B cell (primary cell): ENCODE data around the gene CCDC6. TPM values are rescaled to one million over a fixed set of nuclear protein-coding genes. Genes with fewer than 3 reads are reported as not detected.

Source experiments
- ATAC-seq: fragments of 200-7000 bp; cut with Tn5 transposase; one replicate; pipeline ENCODE4 v1.10.0; 2021; ENCODE audit warnings: low read depth, mild to moderate bottlenecking, moderate number of reproducible peaks, moderate library complexity
- CTCF ChIA-PET: fragments of 350-600 bp; sonication (Branson Sonifier 250); formaldehyde crosslinking; loops from one replicate; lab custom pipeline; 2021; ENCODE audit warnings: antibody characterized with exemption, inconsistent platforms; lab: Charles Lee
- POLR2A ChIA-PET: fragments of 350-600 bp; sonication (Branson Sonifier 250); formaldehyde crosslinking; loops from one replicate; lab custom pipeline; 2021; ENCODE audit warnings: antibody characterized with exemption; lab: Charles Lee
- DNase-seq: peaks from one replicate; pipeline ENCODE4 v3.0.0; 2013
- H2AFZ ChIP-seq: 2 replicates; pipeline ENCODE4 v1.6.1; 2012; ENCODE audit warnings: mild to moderate bottlenecking, low read depth, low read length; ENCODE audit not compliant: insufficient read depth, poor library complexity, severe bottlenecking
- H3K27ac ChIP-seq, 2 donors: 1 replicate in 1 of 2; 2 replicates in 1 of 2; pipeline ENCODE4 v1.5.1; 2012 to 2013; ENCODE audit warnings: low read length in 2 of 2, mild to moderate bottlenecking in 2 of 2, moderate library complexity in 1 of 2
- H3K27me3 ChIP-seq, 4 experiments: fragments of 200-600 bp in 1 of 4; sonication (generic) in 1 of 4; replicated peaks in 1 of 4; 1 replicate in 2 of 4; 2 replicates in 2 of 4; pipeline versions ENCODE4 v1.6.1 to v1.7.0; 2013 to 2016; ENCODE audit warnings: low read length in 3 of 4, mild to moderate bottlenecking in 2 of 4, mixed read lengths in 1 of 4, moderate library complexity in 1 of 4; ENCODE audit not compliant: insufficient read depth in 4 of 4, control insufficient read depth in 3 of 4; ENCODE audit errors: control extremely low read depth in 1 of 4
- H3K36me3 ChIP-seq, 2 experiments: replicated peaks in 1 of 2; 1 replicate in 1 of 2; 2 replicates in 1 of 2; pipeline versions ENCODE4 v1.6.1 to v1.7.1; 2013; ENCODE audit warnings: low read length in 1 of 2; ENCODE audit not compliant: insufficient read depth in 2 of 2, control insufficient read depth in 1 of 2; ENCODE audit errors: control extremely low read depth in 1 of 2, extremely low read depth in 1 of 2
- H3K4me1 ChIP-seq, 2 donors: fragments of 200-600 bp in 1 of 2; sonication (generic) in 1 of 2; 1 replicate in 1 of 2; 2 replicates in 1 of 2; pipeline versions ENCODE4 v1.5.1 to v1.6.1; 2013 to 2017; ENCODE audit warnings: low read length in 2 of 2; ENCODE audit not compliant: control insufficient read depth in 2 of 2, insufficient read depth in 2 of 2
- H3K4me2 ChIP-seq: replicated peaks from 2 replicates; pipeline ENCODE3; 2012; ENCODE audit warnings: mild to moderate bottlenecking, low read depth, low read length; ENCODE audit not compliant: poor library complexity, severe bottlenecking
- H3K4me3 ChIP-seq, 5 experiments: fragments of 200-600 bp in 1 of 5; sonication (generic) in 1 of 5; 1 replicate in 3 of 5; 2 replicates in 2 of 5; pipeline versions ENCODE4 v1.5.1 to v1.7.0; 2011 to 2016; ENCODE audit warnings: low read length in 4 of 5, mild to moderate bottlenecking in 4 of 5, low read depth in 2 of 5, control low read depth in 1 of 5, moderate library complexity in 1 of 5; ENCODE audit not compliant: insufficient read depth in 1 of 5; ENCODE audit errors: control extremely low read depth in 1 of 5, extremely low read depth in 1 of 5
- H3K79me2 ChIP-seq: fragments of 200-600 bp; sonication (generic); one replicate; pipeline ENCODE4 v1.6.0; 2016; ENCODE audit warnings: low read length; ENCODE audit not compliant: control insufficient read depth, insufficient read depth
- H3K9ac ChIP-seq: fragments of 200-600 bp; sonication (generic); 2 replicates; pipeline ENCODE4 v1.6.1; 2017; ENCODE audit warnings: mild to moderate bottlenecking, low read length, moderate library complexity
- H3K9me3 ChIP-seq, 3 donors: one replicate each; pipeline versions ENCODE4 v1.6.1 to v1.7.1; 2013; ENCODE audit warnings: low read length in 2 of 3; ENCODE audit not compliant: control insufficient read depth in 2 of 3, insufficient read depth in 1 of 3; ENCODE audit errors: control extremely low read depth in 1 of 3
- H4K20me1 ChIP-seq: 2 replicates; pipeline ENCODE4 v1.6.0; 2012; ENCODE audit warnings: mild to moderate bottlenecking, low read length; ENCODE audit not compliant: insufficient read depth, control insufficient read depth, poor library complexity, severe bottlenecking
- H3K27ac Mint-ChIP-seq: one replicate; pipeline ENCODE4 v1.8.0; 2021; ENCODE audit warnings: mixed read lengths
- H3K27me3 Mint-ChIP-seq: one replicate; pipeline ENCODE4 v1.8.0; 2021; ENCODE audit warnings: mixed read lengths
- H3K4me1 Mint-ChIP-seq: one replicate; pipeline ENCODE4 v1.8.0; 2021; ENCODE audit warnings: mixed read lengths
- H3K4me3 Mint-ChIP-seq: one replicate; pipeline ENCODE4 v1.8.0; 2021; ENCODE audit warnings: mixed read lengths
- H3K9me3 Mint-ChIP-seq: one replicate; pipeline ENCODE4 v1.8.0; 2022; ENCODE audit warnings: mixed read lengths; ENCODE audit not compliant: insufficient read depth
- EZH2 ChIP-seq: IDR thresholded peaks from 2 replicates; pipeline ENCODE4 v1.6.1; 2012; ENCODE audit warnings: borderline replicate concordance, low read depth, mild to moderate bottlenecking, moderate library complexity, low read length; ENCODE audit not compliant: insufficient read depth, poor library complexity, severe bottlenecking
- WGBS: methylation state at CpG from one replicate; pipeline ENCODE4 v1.1.5; 2013; ENCODE audit warnings: missing lambda C conversion rate; ENCODE audit not compliant: insufficient coverage; 5-methylcytosine and 5-hydroxymethylcytosine counted together
- intact Hi-C: fragments of 100-400 bp; cut with micrococcal nuclease; formaldehyde crosslinking; loops from one replicate; pipeline ENCODE4 v1.10.0; 2022
- polyA plus RNA-seq: library from polyadenylated mRNA; depleted of rRNA; stranded (reverse); fragments of >200 nt; gene quantifications from 2 replicates; pipeline ENCODE4 v1.2.3, GENCODE V29; 2012
- total RNA-seq, 2 donors: library from RNA; stranded (reverse); fragments of 120-200 nt in 1 of 2; gene quantifications; 1 replicate in 1 of 2; 2 replicates in 1 of 2; pipeline versions ENCODE4 v1.2.3 to v1.2.4, GENCODE V29; 2013 to 2022
- TF ChIP-seq, protein P1 (sequence below): fragments of 200-600 bp; IDR thresholded peaks from one replicate; pipeline ENCODE4 v1.8.0; 2022; ENCODE audit warnings: antibody characterized with exemption, mild to moderate bottlenecking

The CCDC6 gene
- total and polyA plus RNA-seq, 2 donors (not counting 1 experiment from before 2014, with no cell fraction given) = 18.2 to 30.1 TPM

GRCh38 chr10:59870152-59870551 is 36.2 kb downstream of the CCDC6 start:
- peaks cover 89% of the 10 kb centered on the region for H3K4me1 Mint-ChIP-seq
- POLR2A ChIA-PET = no interaction called here
- 89% methylated on average over 1 of the region's 4 CpGs for WGBS
- H3K4me3 Mint-ChIP-seq = no peak overlapping the region
- Histone ChIP-seq H3K79me2 (peaks cover 100% of the 10 kb centered on the region), H3K9me3 (no peaks in the 10 kb centered on the region), H3K36me3 (peaks cover 0 to 4% of the 10 kb centered on the region in 2 experiments), H4K20me1 (peaks cover 69% of the 10 kb centered on the region), H3K27me3 (no peaks in the 10 kb centered on the region), H3K4me3 (no peak overlapping the region), H3K4me2 (no peak overlapping the region), H2AFZ (no peak overlapping the region), H3K27ac (no peak overlapping the region), H3K9ac (no peak overlapping the region), H3K4me1 (peaks cover 44 to 56% of the 10 kb centered on the region in 2 donors)
- DNase-seq = no peak
- no peaks in the 10 kb centered on the region for H3K27me3 Mint-ChIP-seq
- H3K27ac Mint-ChIP-seq = peak overlapping the region; percentile 54
- ATAC-seq = no peak
- CTCF ChIA-PET = interaction anchor here (1.0 to 4.7 kb wide), 2 partner anchors 28 to 37 kb away, joined by 3 to 39 read pairs; partner anchors contain the start of gene CCDC6
- no peak for TF ChIP-seq EZH2
- TF ChIP-seq, protein P1, sequence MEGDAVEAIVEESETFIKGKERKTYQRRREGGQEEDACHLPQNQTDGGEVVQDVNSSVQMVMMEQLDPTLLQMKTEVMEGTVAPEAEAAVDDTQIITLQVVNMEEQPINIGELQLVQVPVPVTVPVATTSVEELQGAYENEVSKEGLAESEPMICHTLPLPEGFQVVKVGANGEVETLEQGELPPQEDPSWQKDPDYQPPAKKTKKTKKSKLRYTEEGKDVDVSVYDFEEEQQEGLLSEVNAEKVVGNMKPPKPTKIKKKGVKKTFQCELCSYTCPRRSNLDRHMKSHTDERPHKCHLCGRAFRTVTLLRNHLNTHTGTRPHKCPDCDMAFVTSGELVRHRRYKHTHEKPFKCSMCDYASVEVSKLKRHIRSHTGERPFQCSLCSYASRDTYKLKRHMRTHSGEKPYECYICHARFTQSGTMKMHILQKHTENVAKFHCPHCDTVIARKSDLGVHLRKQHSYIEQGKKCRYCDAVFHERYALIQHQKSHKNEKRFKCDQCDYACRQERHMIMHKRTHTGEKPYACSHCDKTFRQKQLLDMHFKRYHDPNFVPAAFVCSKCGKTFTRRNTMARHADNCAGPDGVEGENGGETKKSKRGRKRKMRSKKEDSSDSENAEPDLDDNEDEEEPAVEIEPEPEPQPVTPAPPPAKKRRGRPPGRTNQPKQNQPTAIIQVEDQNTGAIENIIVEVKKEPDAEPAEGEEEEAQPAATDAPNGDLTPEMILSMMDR = no peak
- H3K9me3 Mint-ChIP-seq = no peaks in the 10 kb centered on the region
- intact Hi-C loops = no loop called here

GRCh38 chr10:59869594-59869940 is 36.8 kb downstream of the CCDC6 start:
- intact Hi-C loops = loop anchor here (5.0 to 10.0 kb wide), 2 partner anchors 37 to 335 kb away; no protein-coding TSS in a partner anchor
- ChIA-PET CTCF (interaction anchor here (4.7 kb wide), 1 partner anchor 37 kb away, joined by 39 read pairs; the partner anchor contains the start of gene CCDC6), POLR2A (no interaction called here)

More at GRCh38 chr10:59869594-59869940, 36.8 kb downstream of the CCDC6 start:
- Histone ChIP-seq H2AFZ (no peak overlapping the region), H3K27me3 (no peaks in the 10 kb centered on the region), H3K4me3 (no peak overlapping the region), H3K27ac (no peak overlapping the region), H3K79me2 (peaks cover 99% of the 10 kb centered on the region), H3K4me1 (peaks cover 46 to 58% of the 10 kb centered on the region in 2 donors), H4K20me1 (peaks cover 73% of the 10 kb centered on the region), H3K4me2 (no peak overlapping the region), H3K36me3 (peaks cover 0 to 4% of the 10 kb centered on the region in 2 experiments), H3K9me3 (no peaks in the 10 kb centered on the region), H3K9ac (no peak overlapping the region)
- Mint-ChIP-seq H3K4me1 (peaks cover 90% of the 10 kb centered on the region), H3K27ac (peak overlapping the region; percentile 54), H3K4me3 (no peak overlapping the region), H3K9me3 (no peaks in the 10 kb centered on the region), H3K27me3 (no peaks in the 10 kb centered on the region)
- ATAC-seq = no peak
- TF ChIP-seq, protein P1 = no peak
- no peak for TF ChIP-seq EZH2
- DNase-seq = no peak
- WGBS = 98% methylated on average over 6 of the region's 6 CpGs
